Measurements from ENCODE around the gene SYPL1. TPM values are rescaled to one million over a fixed set of nuclear protein-coding genes. Genes with fewer than 3 reads are reported as not detected.

The SYPL1 gene
- total RNA-seq, 1 donor from 2014 or later: 48.8 TPM

- H3K4me3 ChIP-seq: no peak overlapping the region
- Mint-ChIP-seq H3K27me3 (ENCODE audit: insufficient read depth, low read depth) (no peaks in the 10 kb centered on the region), H3K36me3 (no peaks in the 10 kb centered on the region), H3K27ac (no peak overlapping the region), H3K4me3 (no peak overlapping the region), H3K4me1 (peaks cover 3% of the 10 kb centered on the region), H3K9me3 (peaks cover 9% of the 10 kb centered on the region)
- DNase-seq (ENCODE audit: low spot score): no peak
- no peaks in the 10 kb centered on the region for H3K79me2 ChIP-seq (ENCODE audit: low read depth)
- TF ChIP-seq EZH2phosphoT487 (IDR thresholded peaks at IDR 0.05) (no peak), EZH2 (IDR thresholded peaks at IDR 0.05) (no peak), CTCF (IDR thresholded peaks at IDR 0.05) (no peak)
- H3K36me3 ChIP-seq: no peaks in the 10 kb centered on the region
- H3K9ac ChIP-seq: no peak overlapping the region
- H3K27me3 ChIP-seq: no peaks in the 10 kb centered on the region
- H2AFZ ChIP-seq (replicated peaks): no peak overlapping the region
- H4K20me1 ChIP-seq (ENCODE audit: low read depth): no peaks in the 10 kb centered on the region
- no peak overlapping the region for H3K27ac ChIP-seq
- H3K4me1 ChIP-seq: no peaks in the 10 kb centered on the region
- H3K4me2 ChIP-seq: no peak overlapping the region
- no peaks in the 10 kb centered on the region for H3F3A ChIP-seq (ENCODE audit: low read depth)
- no peaks in the 10 kb centered on the region for H3K9me3 ChIP-seq (ENCODE audit: low read depth)
These were observed 29.8 kb downstream of the SYPL1 start for GRCh38 chr7:106082087-106082854.

DNA sequence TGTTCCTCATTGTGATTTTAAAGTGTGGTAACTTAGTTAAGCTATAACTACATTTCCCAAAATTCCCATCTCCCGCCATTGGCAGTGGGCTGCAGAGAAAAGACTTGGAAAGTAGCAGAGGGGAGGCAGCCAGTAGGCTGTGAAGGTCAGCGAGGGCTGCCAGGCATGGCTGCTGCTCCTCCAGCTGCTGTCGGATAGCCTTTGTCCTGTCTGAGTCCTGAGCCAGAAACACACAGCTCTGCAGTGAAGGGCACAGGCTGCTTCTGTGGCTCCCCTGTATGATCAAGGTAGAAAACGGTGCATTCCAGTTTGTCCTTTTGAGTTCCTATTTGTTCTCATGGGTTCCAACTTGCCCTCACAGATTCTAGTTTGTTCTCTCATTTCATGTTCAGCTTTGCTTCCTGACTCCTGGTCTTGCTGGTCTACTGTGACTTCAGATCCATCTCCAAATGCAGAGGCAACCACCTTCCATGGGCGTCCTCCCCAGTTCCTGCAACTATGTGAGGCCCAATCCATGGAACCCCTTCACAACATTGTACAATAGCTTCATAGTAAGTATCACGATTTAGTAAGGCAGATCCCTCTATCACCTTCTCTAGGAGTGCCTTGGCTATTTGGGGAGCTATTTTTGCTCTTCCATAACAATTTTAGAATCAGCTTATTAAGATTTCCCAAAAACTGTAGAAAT lies 31.7 kb downstream of the SYPL1 start:
- H3K27ac Mint-ChIP-seq: no peak overlapping the region
- no peaks in the 10 kb centered on the region for H4K20me1 ChIP-seq (ENCODE audit: low read depth)
- no peak overlapping the region for H3K4me3 ChIP-seq
- no peak overlapping the region for H2AFZ ChIP-seq (replicated peaks)
- no peak overlapping the region for H3K27ac ChIP-seq
- H3K9me3 Mint-ChIP-seq: peaks cover 6% of the 10 kb centered on the region
- no peak overlapping the region for H3K9ac ChIP-seq
- H3K4me2 ChIP-seq: no peak overlapping the region
- no peaks in the 10 kb centered on the region for H3K36me3 ChIP-seq
- no peaks in the 10 kb centered on the region for H3K36me3 Mint-ChIP-seq
- H3K27me3 Mint-ChIP-seq (ENCODE audit: insufficient read depth, low read depth): no peaks in the 10 kb centered on the region
- H3K9me3 ChIP-seq (ENCODE audit: low read depth): no peaks in the 10 kb centered on the region
- TF ChIP-seq EZH2 (IDR thresholded peaks at IDR 0.05) (no peak), EZH2phosphoT487 (IDR thresholded peaks at IDR 0.05) (no peak), CTCF (IDR thresholded peaks at IDR 0.05) (no peak)
- H3K4me1 Mint-ChIP-seq: peaks cover 16% of the 10 kb centered on the region
- no peaks in the 10 kb centered on the region for H3K27me3 ChIP-seq
- no peak for DNase-seq (ENCODE audit: low spot score)
- no peaks in the 10 kb centered on the region for H3K4me1 ChIP-seq
- H3K79me2 ChIP-seq (ENCODE audit: low read depth): no peaks in the 10 kb centered on the region
- H3K4me3 Mint-ChIP-seq: no peak overlapping the region
- H3F3A ChIP-seq (ENCODE audit: low read depth): no peaks in the 10 kb centered on the region

DNA sequence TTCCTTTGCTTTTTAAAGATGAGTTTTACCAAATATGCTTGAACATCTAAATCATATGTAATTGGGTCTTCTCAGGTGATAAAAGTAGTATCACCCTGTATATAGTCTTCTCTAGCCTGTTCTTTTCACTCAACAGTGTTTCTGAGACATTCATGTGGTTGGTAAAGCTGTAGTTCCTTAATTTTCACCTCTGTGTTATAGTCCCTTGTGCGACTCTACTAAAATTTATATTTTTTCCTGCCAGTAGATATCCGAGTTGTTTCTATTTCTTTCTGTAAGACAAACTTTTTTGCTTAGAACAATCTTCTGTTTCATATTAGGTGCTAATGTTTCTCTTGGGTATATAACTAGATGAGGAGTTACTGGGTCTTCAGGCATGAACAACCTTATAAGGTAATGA lies 35.6 kb downstream of the SYPL1 start:
- Histone ChIP-seq H3K27ac (no peak overlapping the region), H4K20me1 (ENCODE audit: low read depth) (no peaks in the 10 kb centered on the region), H3K27me3 (no peaks in the 10 kb centered on the region), H3K9ac (no peak overlapping the region), H3K79me2 (ENCODE audit: low read depth) (no peaks in the 10 kb centered on the region), H3K4me1 (no peaks in the 10 kb centered on the region), H3K9me3 (ENCODE audit: low read depth) (no peaks in the 10 kb centered on the region), H2AFZ (replicated peaks) (no peak overlapping the region), H3K36me3 (no peaks in the 10 kb centered on the region), H3K4me3 (no peak overlapping the region), H3K4me2 (no peak overlapping the region), H3F3A (ENCODE audit: low read depth) (no peaks in the 10 kb centered on the region)
- Mint-ChIP-seq H3K4me1 (peaks cover 31% of the 10 kb centered on the region), H3K36me3 (no peaks in the 10 kb centered on the region), H3K9me3 (no peaks in the 10 kb centered on the region), H3K4me3 (no peak overlapping the region), H3K27me3 (ENCODE audit: insufficient read depth, low read depth) (peaks cover 4% of the 10 kb centered on the region), H3K27ac (no peak overlapping the region)
- no peak for DNase-seq (ENCODE audit: low spot score)
- no peak for TF ChIP-seq CTCF (IDR thresholded peaks at IDR 0.05)
- TF ChIP-seq EZH2phosphoT487 (IDR thresholded peaks at IDR 0.05): no peak
- TF ChIP-seq EZH2 (IDR thresholded peaks at IDR 0.05): no peak
